ENCODE data around the gene ANXA2R.

The ANXA2R gene

DNA sequence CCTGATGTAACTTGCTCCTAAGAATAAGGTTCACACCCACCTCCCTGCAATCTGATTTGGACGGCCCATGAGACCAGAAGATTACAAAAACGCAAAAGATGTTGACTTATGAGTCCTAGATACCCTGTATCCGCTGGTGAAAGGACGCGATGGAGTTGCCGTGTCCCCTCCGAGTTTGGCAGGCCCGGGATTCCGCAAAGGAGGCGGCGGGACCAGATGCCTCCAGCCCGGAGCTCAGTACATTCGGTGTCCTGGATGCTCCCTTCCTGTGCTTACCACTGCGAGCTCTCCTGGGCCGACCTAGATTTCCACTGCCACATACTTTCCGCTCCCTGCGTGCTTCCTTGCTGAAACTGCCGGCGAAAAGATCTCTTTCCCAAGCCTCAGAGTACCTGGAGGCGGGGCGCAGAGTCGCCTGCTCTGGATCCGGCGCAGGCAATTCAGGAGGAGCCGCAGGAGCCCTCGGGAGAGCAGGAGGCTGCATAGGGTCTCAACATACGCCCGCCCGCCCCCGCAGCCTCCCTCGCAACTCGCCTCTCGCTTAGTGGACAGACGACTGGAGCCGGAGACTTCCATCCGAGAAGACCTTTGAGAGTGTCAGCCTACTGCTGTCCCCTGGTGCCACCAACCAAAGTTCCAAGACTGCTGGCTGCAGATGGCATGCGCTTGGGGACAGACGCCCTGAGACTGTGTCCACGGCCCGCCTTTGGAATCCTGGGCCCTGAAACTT, 39.8 kb downstream of the ANXA2R start:
- no peak for DNase-seq (ENCODE audit: low read depth)

DNA sequence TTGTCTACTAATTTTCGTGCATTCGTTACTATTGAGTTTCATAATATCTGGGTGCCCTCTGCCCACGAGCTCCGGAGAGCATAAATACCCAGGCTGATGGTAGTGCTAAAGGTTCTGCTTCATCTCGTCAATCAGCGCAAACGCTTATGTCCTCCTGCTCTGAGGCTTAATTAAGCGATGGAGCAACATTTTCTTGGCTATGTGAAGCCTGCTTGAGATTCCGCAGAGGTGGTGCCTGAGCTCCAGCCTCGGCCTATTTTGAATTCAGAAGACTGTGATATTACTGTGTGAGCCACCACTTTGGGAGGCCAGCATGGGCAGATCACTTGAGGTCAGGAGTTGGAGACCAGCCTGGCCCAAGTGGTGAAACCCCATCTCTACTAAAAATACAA, 44.8 kb downstream of the ANXA2R start:
- no peak for DNase-seq (ENCODE audit: low read depth)

DNA sequence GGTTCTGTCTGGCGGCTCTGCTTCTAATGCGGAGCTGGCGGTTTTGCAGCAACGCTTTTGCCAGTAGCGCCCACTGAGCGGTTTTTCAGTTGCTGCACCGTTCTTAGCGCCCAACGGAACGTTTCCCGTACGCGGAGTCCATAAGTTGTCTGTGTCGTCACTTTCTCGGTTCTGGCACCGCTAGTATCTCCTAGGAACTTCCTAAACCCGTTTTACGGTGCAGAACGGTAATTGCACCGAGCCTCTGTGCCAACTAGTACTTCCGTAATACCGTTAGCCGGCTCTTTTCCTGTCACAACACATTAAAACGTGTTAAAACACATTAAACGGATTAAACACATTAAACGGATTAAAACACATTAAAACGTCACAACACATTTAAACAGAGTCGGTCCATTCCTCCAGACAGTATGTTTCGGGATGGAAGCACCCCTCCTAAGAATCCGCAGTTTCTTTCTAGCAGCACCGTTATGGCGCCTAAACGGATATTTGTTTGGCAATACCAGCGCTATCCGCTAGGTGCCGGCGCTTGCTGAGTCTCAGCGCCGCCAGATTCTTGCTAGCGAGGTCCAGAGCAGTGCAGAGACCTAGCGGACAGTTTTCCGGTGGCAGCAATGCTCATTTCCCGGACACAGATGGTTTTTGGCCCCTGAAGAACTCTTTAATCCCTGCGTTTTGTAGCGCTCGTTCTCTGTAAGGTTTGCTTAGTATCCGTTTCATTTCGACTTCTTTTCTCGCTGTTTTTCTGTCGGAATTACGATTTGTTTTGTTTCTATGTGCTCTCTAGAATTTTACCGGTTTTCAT, 45.4 kb downstream of the ANXA2R start:
- DNase-seq (ENCODE audit: low read depth): peak; percentile 77

DNA sequence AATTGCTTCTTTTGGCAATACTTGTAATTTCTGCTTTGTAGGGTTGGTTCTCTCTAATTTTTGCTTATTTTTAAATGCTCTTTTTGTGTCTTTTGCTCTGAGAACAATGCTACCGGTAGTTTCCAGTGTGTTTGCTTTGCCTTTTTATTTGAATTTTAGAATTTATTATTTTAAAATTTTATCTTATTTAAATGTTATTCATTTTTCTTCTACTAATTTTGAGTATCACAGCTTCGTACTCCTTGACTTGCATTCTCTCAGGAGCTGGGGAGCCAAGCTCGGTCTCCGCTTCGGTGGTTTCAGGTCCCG, 45.9 kb downstream of the ANXA2R start:
- no peak for DNase-seq (ENCODE audit: low read depth)

DNA sequence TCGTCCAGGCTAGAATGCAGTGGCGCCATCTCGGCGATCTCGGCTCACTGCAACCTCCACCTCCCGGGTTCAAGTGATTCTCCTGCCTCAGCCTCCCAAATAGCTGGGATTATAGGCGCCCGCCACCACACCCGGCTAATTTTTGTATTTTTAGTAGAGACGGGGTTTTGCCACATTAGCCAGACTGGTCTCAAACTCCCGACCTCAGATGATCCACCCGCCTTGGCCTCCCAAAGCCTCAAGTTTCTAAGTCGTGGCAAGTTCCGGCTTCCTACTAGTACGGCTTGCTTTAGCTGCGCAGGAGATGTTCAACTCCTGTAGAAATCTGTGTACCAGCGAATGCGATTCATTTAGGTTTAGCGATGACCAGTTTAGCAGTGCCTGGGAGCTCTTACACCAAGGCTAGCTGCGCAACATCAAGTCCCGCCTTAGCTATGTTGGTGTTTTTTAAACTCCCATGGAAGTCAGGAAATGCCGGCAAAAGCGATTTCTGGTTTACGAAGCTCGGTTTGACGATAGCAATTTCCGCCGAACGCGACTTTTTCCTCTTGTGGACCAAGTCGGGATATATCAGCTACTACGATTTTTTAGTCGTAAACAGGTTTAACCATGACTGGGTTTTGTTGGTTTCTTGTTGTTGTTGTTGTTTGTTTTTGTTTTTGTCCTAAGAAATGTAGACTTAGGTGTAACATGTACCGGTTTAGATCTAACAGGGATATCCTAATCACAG, 46.4 kb downstream of the ANXA2R start:
- DNase-seq (ENCODE audit: low read depth): no peak

DNA sequence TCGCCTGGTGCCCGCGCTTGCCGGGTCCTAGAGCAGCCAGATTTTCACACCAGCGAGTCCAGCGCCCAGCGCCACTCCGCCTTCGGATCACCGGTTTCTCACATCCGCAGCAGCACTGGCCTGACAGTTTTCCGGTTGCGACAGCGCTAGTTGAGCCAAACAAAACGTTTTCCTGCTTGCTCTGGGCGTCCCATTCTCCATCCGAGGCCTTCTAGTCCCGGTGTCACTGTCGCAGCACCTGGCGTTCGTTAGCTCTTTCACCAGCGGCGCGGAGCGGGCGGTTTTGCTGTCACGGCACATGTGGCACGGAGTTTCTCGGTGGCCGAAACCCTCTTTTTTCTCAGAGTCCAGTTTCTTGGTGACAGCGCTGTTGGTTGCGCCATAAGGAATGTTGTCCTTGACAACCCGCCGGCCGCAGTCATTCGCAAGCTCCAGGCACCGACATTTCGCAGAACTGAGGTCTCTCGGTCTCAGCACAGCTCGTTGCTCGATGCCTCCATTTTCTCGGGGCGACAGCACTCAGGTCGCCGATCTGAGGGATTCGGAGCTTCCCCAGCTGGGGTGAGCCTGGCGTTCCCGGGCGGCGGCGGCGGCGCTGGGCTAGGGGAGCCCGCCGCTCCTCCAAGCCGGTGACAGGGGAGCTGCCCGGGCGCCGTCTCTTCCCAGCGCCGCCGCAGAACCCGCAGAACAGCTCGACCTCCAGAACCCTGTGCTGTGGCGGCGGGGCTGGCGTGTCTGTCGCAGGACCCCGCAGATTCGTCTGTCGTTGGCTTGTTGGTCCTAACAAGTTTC, 47.8 kb downstream of the ANXA2R start:
- DNase-seq (ENCODE audit: low read depth): peak; percentile 37

DNA sequence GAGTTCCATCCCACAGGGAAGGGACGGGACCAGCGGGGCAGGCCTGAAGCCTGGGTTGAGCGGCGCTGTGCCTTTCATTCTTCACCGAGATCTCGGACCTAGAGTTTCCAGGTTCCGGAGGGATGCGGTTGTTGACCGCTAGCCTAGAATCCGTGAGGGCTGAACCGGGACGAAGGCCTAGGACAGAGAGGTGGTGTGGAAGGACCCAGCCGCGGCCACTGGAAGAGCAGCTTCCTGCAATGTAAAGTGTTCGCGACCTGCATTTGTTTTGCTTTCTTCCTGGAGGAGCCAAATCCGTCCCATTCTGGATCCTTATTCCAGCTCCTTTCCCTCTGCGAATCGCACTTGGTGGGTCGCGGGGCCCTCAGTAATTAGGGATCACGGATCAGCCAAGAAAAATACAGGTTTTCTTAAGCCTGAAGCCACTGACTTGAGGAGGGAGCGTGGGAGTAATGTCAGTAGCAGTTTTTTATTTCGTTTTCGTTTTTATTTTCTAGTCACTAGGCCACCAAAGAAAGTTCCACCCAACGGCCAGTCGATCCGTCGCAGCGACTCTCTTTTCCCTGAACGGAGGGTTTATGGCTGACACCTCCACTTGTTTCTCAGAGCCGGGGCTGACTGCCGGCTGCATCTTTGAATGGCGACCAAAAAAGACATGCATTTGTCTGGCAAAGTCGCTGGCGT, 48.6 kb downstream of the ANXA2R start:
- no peak for DNase-seq (ENCODE audit: low read depth)

DNA sequence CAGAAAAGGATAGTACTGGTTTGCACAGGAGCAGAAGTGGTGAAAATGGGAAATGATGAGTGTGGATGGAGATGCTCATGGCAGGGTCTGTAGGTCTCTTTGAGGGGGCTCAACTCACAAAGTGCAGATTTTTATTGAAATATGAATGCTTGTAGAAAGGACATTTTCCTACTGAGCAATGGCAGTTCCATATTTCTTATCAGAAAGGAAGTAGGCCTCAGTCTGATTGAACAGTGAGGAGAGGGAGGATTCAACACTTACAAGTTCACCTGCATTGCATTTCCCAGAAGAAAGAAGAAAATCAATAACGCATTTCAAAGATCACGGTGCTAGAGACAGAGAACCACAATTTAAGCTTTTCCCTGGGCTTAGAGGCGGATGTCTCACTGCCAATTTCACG, 49.2 kb downstream of the ANXA2R start:
- no peak for DNase-seq (ENCODE audit: low read depth)
